IPS-18c (cell line): ENCODE results near the gene UBA3.

ENCODE experiments used
- H3K4me3 ChIP-seq: 2 replicates; pipeline ENCODE4 v1.7.0; 2013; ENCODE audit warnings: low read depth, mild to moderate bottlenecking, low read length, moderate library complexity; ENCODE audit not compliant: insufficient read depth
- H3K9me3 ChIP-seq: one replicate; pipeline ENCODE4 v1.6.1; 2013; ENCODE audit warnings: mild to moderate bottlenecking, low read length, moderate library complexity; ENCODE audit not compliant: control insufficient read depth, insufficient read depth

The UBA3 gene

GRCh38 chr3:69085168-69085832, 5.1 kb upstream of the UBA3 start:
- peak overlapping the region; percentile 76 for H3K4me3 ChIP-seq
- no peaks in the 10 kb centered on the region for H3K9me3 ChIP-seq

GRCh38 chr3:69084326-69085167, 4.4 kb upstream of the UBA3 start, which contains the start of gene ARL6IP5:
ARL6IP5 (plus strand) TSS chr3:69084937; CDS start chr3:69085048, 111 bp downstream.
- no peaks in the 10 kb centered on the region for H3K9me3 ChIP-seq

GRCh38 chr3:69082805-69083204, 2.6 kb upstream of the UBA3 start:
- H3K4me3 ChIP-seq: no peak overlapping the region
- H3K9me3 ChIP-seq: no peaks in the 10 kb centered on the region

More at GRCh38 chr3:69084326-69085167, 4.4 kb upstream of the UBA3 start, which contains the start of gene ARL6IP5:
- H3K4me3 ChIP-seq: peak within 1 kb of the TSS; percentile 76

GRCh38 chr3:69082361-69082760, 2.2 kb upstream of the UBA3 start:
- no peaks in the 10 kb centered on the region for H3K9me3 ChIP-seq
- no peak overlapping the region for H3K4me3 ChIP-seq

GRCh38 chr3:69081583-69082262, 1.6 kb upstream of the UBA3 start:
- Histone ChIP-seq H3K9me3 (no peaks in the 10 kb centered on the region), H3K4me3 (no peak overlapping the region)

GRCh38 chr3:69079269-69080159, 651 bp downstream of the UBA3 start:
- Histone ChIP-seq H3K4me3 (peak overlapping the region; percentile 68), H3K9me3 (no peaks in the 10 kb centered on the region)

- no peak overlapping the region for H3K4me3 ChIP-seq
- H3K9me3 ChIP-seq: no peaks in the 10 kb centered on the region
These were observed 7.2 kb downstream of the UBA3 start for GRCh38 chr3:69072928-69073327.

GRCh38 chr3:69066121-69066520, 14.0 kb downstream of the UBA3 start:
- Histone ChIP-seq H3K4me3 (no peak overlapping the region), H3K9me3 (no peaks in the 10 kb centered on the region)

GRCh38 chr3:69065318-69065964, 14.7 kb downstream of the UBA3 start:
- Histone ChIP-seq H3K9me3 (no peaks in the 10 kb centered on the region), H3K4me3 (no peak overlapping the region)

- no peak overlapping the region for H3K4me3 ChIP-seq
- no peaks in the 10 kb centered on the region for H3K9me3 ChIP-seq
These were observed 16.5 kb downstream of the UBA3 start for GRCh38 chr3:69063636-69064035.

- Histone ChIP-seq H3K9me3 (no peaks in the 10 kb centered on the region), H3K4me3 (no peak overlapping the region)
These were observed 20.5 kb downstream of the UBA3 start for GRCh38 chr3:69059688-69060087.

- Histone ChIP-seq H3K9me3 (no peaks in the 10 kb centered on the region), H3K4me3 (no peak overlapping the region)
These were observed 21.3 kb downstream of the UBA3 start for GRCh38 chr3:69058947-69059224.

- H3K4me3 ChIP-seq: no peak overlapping the region
- H3K9me3 ChIP-seq: no peaks in the 10 kb centered on the region
These were observed 21.8 kb downstream of the UBA3 start for GRCh38 chr3:69058180-69058946.

- Histone ChIP-seq H3K9me3 (no peaks in the 10 kb centered on the region), H3K4me3 (peak overlapping the region; percentile 99)
These were observed 27.7 kb downstream of the UBA3 start for GRCh38 chr3:69052472-69052898.

GRCh38 chr3:69051756-69052471, 28.3 kb downstream of the UBA3 start, which contains the start of gene TMF1:
TMF1 (minus strand) TSS chr3:69052333; CDS start chr3:69052086, 247 bp downstream.
- peak within 1 kb of the TSS; percentile 99 for H3K4me3 ChIP-seq
- H3K9me3 ChIP-seq: no peaks in the 10 kb centered on the region
